ENCODE data around the gene ATG14.
"Not testable (repeated sequence)": the region's sequence is repeated elsewhere in the genome, so short reads cannot be mapped to it uniquely, and the experiment has no call there.

Gene ATG14

DNA sequence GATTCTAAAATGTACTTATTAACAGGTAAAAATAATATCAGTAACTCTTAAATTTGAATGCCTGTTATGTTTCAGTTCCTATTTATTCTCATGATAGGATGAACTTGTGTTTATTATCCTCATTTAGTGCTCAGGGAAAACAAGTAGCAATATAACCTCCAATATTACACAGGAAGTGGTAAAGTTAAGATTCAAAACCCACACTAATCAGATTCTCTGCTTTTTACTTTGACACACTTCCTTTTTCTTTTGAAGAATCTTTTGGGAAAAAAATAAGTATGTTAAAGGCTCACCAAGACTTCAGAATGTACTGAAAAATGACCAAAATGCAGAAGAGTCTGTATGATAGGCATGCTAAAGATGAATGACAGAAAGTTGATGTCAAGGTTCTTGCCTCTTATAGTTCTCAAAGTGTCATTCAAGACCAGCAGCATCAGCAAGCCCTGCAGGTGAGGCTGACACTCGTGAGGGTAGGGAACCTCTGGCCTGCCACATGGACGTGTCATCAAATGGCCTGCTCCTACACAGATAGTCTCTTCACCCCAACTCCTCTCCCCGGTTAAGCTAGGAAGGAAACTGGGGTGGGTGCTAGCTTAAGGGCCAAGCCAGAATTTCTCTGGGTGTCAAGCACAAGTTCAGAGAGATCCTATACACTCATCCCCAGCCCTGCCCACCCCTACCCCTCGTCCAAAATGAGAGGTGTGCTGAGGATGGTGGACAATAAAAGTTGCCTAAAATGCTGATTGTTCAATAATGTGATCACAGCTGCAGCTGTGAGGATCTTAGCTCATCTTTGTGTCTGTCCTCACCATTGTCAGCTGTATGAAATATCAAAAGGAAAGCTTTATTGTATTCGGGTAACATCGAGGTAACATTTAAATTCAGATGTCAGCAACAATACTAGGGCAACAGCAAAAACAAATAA lies 22.5 kb upstream of the ATG14 start:
- no peak for DNase-seq (ENCODE audit: low read depth in 2 of 2, low spot score in 1 of 2)

- DNase-seq (ENCODE audit: low read depth in 2 of 2, low spot score in 1 of 2): no peak
Observed at GRCh38 chr14:55432628-55433027, 21.0 kb upstream of the ATG14 start.

- DNase-seq (ENCODE audit: low read depth in 2 of 2, low spot score in 1 of 2): no peak
Observed at GRCh38 chr14:55430024-55430690, 18.5 kb upstream of the ATG14 start.

DNA sequence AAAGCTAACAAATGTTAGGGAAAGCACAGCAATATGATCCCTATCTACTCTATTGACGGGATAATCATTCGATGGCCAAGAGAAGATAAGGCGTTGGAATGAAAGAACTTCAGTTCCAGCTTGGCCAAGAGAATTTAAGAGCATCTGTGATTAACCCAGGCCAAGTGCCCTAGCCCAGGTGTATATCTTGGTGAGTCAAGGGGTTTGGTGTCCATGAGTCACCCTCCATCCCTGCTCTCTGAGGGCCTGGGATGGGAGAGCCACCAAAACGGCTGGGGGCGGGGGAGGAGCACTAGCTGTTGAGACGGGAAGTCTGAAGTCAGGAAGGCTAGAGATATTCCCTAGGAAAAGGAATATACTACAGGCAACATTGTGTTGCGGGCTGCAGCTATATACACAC lies 15.8 kb upstream of the ATG14 start:
- no peak for DNase-seq (ENCODE audit: low read depth in 2 of 2, low spot score in 1 of 2)

DNA sequence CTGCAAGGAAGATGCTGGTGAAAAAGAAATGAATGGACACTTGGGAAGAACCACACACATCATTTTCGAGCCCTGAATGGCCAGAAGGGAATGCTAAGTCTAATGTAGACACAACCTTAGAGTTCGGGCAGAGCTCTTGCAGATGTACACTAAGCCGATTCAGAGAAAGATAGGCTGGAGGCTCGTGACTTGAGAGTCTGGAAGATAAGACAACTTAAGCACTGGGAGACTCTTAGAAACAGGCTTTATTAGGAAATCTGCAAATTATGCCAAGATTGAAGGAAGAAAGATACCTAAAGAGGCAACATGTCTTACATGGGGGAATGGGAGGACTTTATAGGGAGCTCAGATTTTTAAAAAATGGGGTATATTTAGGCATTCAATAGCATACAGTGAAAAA lies 15.3 kb upstream of the ATG14 start:
- DNase-seq (ENCODE audit: low read depth in 2 of 2, low spot score in 1 of 2): no peak

GRCh38 chr14:55425091-55425490 lies 13.5 kb upstream of the ATG14 start:
- DNase-seq (ENCODE audit: low read depth in 2 of 2, low spot score in 1 of 2): no peak

DNA sequence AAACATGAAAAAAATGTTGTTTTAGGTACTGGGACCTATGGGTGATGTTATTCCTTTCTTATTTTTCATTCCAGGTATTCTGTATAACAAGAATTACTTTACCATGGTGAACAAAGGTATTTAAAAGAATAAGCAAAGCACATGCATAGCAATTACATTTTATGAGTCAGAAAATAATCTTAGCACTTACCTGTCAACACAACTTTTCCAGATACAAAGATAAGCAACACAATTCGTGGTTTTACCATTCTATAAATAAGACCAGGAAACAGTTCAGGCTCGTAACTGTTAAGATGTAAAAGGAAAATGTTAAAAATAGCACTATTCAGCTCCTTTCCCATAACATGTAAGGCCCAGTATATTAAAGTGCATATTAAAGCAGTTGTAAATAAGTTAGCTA lies 12.3 kb upstream of the ATG14 start:
- DNase-seq (ENCODE audit: low read depth in 2 of 2, low spot score in 1 of 2): no peak

GRCh38 chr14:55422338-55422737 lies 10.7 kb upstream of the ATG14 start:
- DNase-seq (ENCODE audit: low read depth in 2 of 2, low spot score in 1 of 2): not testable (repeated sequence)

DNA sequence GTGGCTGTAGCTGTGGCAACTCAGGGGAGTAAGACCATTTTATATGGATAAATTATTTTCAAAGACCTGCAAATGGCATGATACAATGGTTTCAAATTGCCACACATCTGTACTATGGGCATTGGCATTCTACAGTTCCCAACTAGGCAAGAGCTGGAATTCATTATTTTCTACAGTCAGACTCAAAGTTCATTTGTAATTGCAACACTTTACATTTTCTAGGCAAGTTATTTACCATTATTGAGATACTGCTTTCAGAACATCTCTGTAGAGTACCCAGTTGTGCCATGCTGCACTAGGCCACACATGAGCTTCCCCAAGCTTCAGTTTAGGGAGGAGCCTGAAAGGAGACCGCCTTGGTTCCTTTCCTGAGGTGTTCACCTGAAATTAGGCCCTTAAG lies 8.0 kb upstream of the ATG14 start:
- no peak for DNase-seq (ENCODE audit: low read depth in 2 of 2, low spot score in 1 of 2)

GRCh38 chr14:55418411-55418810 lies 6.8 kb upstream of the ATG14 start:
- no peak for DNase-seq (ENCODE audit: low read depth in 2 of 2, low spot score in 1 of 2)

- DNase-seq (ENCODE audit: low read depth in 2 of 2, low spot score in 1 of 2): no peak
Observed at GRCh38 chr14:55417955-55418354, 6.3 kb upstream of the ATG14 start.

DNA sequence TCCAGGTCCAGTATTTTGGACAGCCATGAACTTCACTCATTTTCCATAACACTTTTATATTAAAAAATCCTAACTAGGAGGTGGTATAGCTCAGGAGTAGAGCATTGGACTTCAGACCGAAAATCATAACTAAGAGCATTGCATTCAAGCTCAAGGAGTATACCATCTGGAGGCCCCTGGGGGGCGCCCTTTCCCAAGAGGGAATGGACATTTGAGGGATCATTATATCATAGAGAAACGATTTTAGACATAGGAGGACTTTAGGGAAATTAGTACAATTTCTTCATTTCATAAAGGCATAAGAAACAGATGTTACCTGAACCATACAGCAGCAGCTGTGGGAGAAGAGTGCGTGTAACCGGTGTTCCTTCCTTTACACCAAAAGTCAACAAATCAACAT lies 5.2 kb upstream of the ATG14 start:
- no peak for DNase-seq (ENCODE audit: low read depth in 2 of 2, low spot score in 1 of 2)

DNA sequence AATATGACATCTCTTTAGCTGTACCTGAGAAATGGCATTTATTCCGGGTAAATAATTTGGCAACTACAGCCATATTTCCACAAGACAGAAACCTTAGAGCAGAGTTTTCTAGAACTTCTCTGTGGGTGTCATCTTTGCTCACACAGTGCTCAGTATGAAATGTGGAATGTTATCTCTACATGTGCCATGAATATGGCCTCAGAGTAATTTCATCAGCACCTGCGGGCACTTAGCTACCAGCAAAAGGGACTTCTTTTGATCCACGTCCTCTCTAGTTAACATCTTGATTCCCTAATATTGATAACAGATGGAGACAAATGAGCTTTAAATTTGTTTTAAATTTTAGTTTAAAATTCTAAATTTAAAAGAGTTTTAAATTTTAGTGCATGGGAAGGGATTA lies 2.9 kb upstream of the ATG14 start:
- DNase-seq (ENCODE audit: low read depth in 2 of 2, low spot score in 1 of 2): no peak

DNA sequence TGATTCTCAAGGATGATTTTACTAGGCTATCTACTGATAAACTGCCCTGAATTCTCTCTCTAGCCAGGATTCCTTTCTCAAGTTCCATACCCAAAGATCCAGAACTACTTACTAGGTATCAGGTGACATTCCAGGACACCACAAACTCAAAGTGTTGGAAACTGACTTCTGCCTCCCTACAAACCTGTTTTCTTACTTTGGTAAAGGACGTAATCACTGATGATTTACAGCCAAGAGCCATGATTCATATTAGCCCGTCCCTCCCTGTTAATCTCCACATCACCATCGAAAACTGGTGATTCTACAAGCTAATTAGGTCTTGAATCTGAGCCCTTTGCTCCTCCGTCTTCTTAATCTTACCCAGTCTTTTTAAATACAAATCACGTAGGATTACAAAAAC lies 1.0 kb upstream of the ATG14 start:
- DNase-seq (ENCODE audit: low read depth in 2 of 2, low spot score in 1 of 2): no peak

GRCh38 chr14:55410876-55411275 lies 754 bp downstream of the ATG14 start:
- DNase-seq (ENCODE audit: low read depth in 2 of 2, low spot score in 1 of 2): no peak

- no peak for DNase-seq (ENCODE audit: low read depth in 2 of 2, low spot score in 1 of 2)
Observed at GRCh38 chr14:55404173-55404854, 7.3 kb downstream of the ATG14 start.

GRCh38 chr14:55401751-55402150 lies 9.9 kb downstream of the ATG14 start:
- DNase-seq (ENCODE audit: low read depth in 2 of 2, low spot score in 1 of 2): no peak

DNA sequence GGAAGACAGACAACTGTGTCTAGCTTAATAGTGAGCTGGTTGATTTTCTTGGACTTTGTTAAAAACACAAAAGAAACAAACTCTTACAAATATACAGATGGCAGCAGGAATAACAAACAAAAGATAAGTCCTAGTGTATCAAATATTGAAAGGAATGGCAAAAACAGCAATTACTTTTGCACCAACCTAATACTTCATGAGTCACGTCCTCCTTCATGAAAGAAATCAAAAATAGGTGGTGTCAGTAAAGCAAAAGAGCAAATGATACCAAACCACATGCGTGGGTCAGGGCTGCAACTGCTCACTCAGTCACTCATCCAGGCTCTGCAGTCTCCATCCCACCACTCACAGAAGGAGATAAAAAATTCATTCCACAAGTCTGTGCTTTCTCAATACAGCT lies 11.8 kb downstream of the ATG14 start:
- DNase-seq (ENCODE audit: low read depth in 2 of 2, low spot score in 1 of 2): no peak

- no peak for DNase-seq (ENCODE audit: low read depth in 2 of 2, low spot score in 1 of 2)
Observed at GRCh38 chr14:55399183-55399582, 12.4 kb downstream of the ATG14 start.

DNA sequence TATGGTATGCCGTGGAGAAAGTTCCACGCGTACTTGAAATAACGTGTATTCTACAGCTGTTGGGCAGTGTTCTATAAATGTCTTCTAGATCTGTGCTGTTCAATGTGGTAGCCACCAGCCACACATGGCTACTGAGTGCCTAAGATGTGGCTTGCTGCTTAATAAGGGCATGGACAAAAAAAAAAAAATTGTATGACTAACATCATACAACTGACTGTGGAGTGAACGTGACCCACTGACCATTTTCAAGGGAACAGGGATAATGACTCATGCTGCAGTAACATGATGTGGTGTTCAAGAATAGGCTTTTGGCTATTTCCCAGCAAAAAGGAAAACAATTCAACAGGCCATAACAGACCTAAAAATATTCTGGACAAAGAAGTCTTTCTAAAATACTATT lies 13.0 kb downstream of the ATG14 start:
- DNase-seq (ENCODE audit: low read depth in 2 of 2, low spot score in 1 of 2): no peak

DNA sequence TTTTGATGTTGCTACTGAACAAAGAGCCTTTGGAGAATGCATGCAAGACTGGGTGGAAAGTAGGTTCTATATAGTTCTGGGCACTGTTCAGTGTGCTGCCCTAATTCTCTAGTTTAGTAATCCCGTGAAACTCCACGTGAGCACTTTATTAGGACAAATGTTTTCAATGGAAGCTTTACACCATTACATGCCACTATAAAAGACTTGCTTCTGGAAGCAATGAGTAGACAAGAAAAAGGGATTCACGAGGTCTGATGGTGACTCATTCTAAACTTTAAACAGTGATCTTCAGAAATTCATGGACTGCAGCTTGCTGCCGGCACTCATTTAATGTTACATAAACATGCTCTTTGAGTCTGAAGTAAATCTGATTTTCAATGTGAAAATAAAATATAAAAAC lies 22.3 kb downstream of the ATG14 start:
- no peak for DNase-seq (ENCODE audit: low read depth in 2 of 2, low spot score in 1 of 2)

GRCh38 chr14:55388160-55388559 lies 23.5 kb downstream of the ATG14 start:
- no peak for DNase-seq (ENCODE audit: low read depth in 2 of 2, low spot score in 1 of 2)

Measured in stimulated activated CD8-positive, alpha-beta memory T cell treated with anti-CD3 and anti-CD28 coated beads, Interleukin-4, amount 100 ng/mL, for 1 hour (primary cell).